SK-N-SH treated with all-trans-retinoic acid at 6 μM for 48 hours (cell line): Measurements from ENCODE around the gene COL4A2.
A peak's percentile ranks its signal among the peaks of the same experiment; 100 is the strongest.

Experiments used
- ATAC-seq: fragments of 200-7000 bp; cut with Tn5 transposase; 3 replicates; pipeline ENCODE4 v1.9.1; 2020; ENCODE audit warnings: mild to moderate bottlenecking, moderate library complexity
- ARNTL ChIP-seq: fragments of 450-650 bp; formaldehyde crosslinking; IDR thresholded peaks from 2 replicates; pipeline ENCODE4 v1.5.0; 2020; ENCODE audit warnings: low read depth, mild to moderate bottlenecking, moderate library complexity, borderline replicate concordance
- BACH2 ChIP-seq: fragments of 250-450 bp; sonication (Bioruptor Pico); IDR thresholded peaks from 2 replicates; pipeline ENCODE4 v1.9.0; 2021; ENCODE audit warnings: mild to moderate bottlenecking, borderline replicate concordance
- CREB5 ChIP-seq: fragments of 250-450 bp; sonication (Bioruptor Pico); IDR thresholded peaks from 2 replicates; pipeline ENCODE4 v1.5.1; 2020; ENCODE audit warnings: low read depth, mild to moderate bottlenecking, moderate library complexity
- CSDC2 ChIP-seq: fragments of 250-450 bp; sonication (Bioruptor Pico); IDR thresholded peaks from 2 replicates; pipeline ENCODE4 v1.5.0; 2020; ENCODE audit warnings: mild to moderate bottlenecking, moderate library complexity
- CSRNP3 ChIP-seq: fragments of 250-450 bp; sonication (Bioruptor Pico); IDR thresholded peaks from 2 replicates; pipeline ENCODE4 v1.5.1; 2021; ENCODE audit warnings: mild to moderate bottlenecking, moderate library complexity
- ESRRG ChIP-seq: fragments of 250-450 bp; sonication (Bioruptor Pico); IDR thresholded peaks from 2 replicates; pipeline ENCODE4 v1.6.1; 2021; ENCODE audit warnings: mild to moderate bottlenecking
- GLIS3 ChIP-seq: fragments of 250-450 bp; sonication (Bioruptor Pico); IDR thresholded peaks from 2 replicates; pipeline ENCODE4 v1.5.0; 2020; ENCODE audit warnings: mild to moderate bottlenecking, moderate library complexity
- ISL1 ChIP-seq: fragments of 250-450 bp; sonication (Bioruptor Pico); IDR thresholded peaks from 2 replicates; pipeline ENCODE4 v2.1.2; 2022; ENCODE audit warnings: mild to moderate bottlenecking, moderate library complexity
- OSR1 ChIP-seq: fragments of 250-450 bp; sonication (Bioruptor Pico); IDR thresholded peaks from 2 replicates; pipeline ENCODE4 v1.8.0; 2022; ENCODE audit warnings: moderate library complexity, mild to moderate bottlenecking, inconsistent platforms
- PATZ1 ChIP-seq: fragments of 250-450 bp; sonication (Bioruptor Pico); IDR thresholded peaks from 2 replicates; pipeline ENCODE4 v1.8.0; 2020; ENCODE audit warnings: mild to moderate bottlenecking, moderate library complexity, borderline replicate concordance
- PPARA ChIP-seq: fragments of 250-450 bp; sonication (Bioruptor Pico); IDR thresholded peaks from 2 replicates; pipeline ENCODE4 v1.5.0; 2020; ENCODE audit warnings: mild to moderate bottlenecking, borderline replicate concordance
- RARB ChIP-seq: fragments of 250-450 bp; sonication (Bioruptor Pico); IDR thresholded peaks from 2 replicates; pipeline ENCODE4 v1.8.0; 2021; ENCODE audit warnings: mild to moderate bottlenecking, moderate library complexity
- SNAI2 ChIP-seq: fragments of 250-450 bp; sonication (Bioruptor Pico); IDR thresholded peaks from 2 replicates; pipeline ENCODE4 v1.5.0; 2020; ENCODE audit warnings: mild to moderate bottlenecking, moderate library complexity
- TCF4 ChIP-seq: fragments of 250-450 bp; sonication (Bioruptor Pico); IDR thresholded peaks from 2 replicates; pipeline ENCODE4 v1.8.0; 2021; ENCODE audit warnings: mild to moderate bottlenecking, moderate library complexity, borderline replicate concordance
- TOX ChIP-seq: fragments of 250-450 bp; sonication (Bioruptor Pico); IDR thresholded peaks from 2 replicates; pipeline ENCODE4 v1.8.0; 2021; ENCODE audit warnings: mild to moderate bottlenecking, moderate library complexity, borderline replicate concordance
- TSHZ2 ChIP-seq: fragments of 250-450 bp; sonication (Bioruptor Pico); IDR thresholded peaks from 2 replicates; pipeline ENCODE4 v1.5.0; 2020; ENCODE audit warnings: mild to moderate bottlenecking, moderate library complexity
- ZFP3 ChIP-seq: fragments of 250-450 bp; sonication (Bioruptor Pico); IDR thresholded peaks from 2 replicates; pipeline ENCODE4 v1.5.0; 2020; ENCODE audit warnings: mild to moderate bottlenecking, moderate library complexity
- ZFP30 ChIP-seq: fragments of 450-650 bp; formaldehyde crosslinking; IDR thresholded peaks from 2 replicates; pipeline ENCODE4 v1.5.0; 2022; ENCODE audit warnings: mild to moderate bottlenecking, moderate library complexity
- ZNF565 ChIP-seq: fragments of 450-650 bp; formaldehyde crosslinking; conservative IDR thresholded peaks from 2 replicates; pipeline ENCODE4 v1.5.0; 2020; ENCODE audit warnings: low read depth, mild to moderate bottlenecking, moderate library complexity
- ZNF70 ChIP-seq: fragments of 450-650 bp; formaldehyde crosslinking; IDR thresholded peaks from 2 replicates; pipeline ENCODE4 v1.5.0; 2020; ENCODE audit warnings: mild to moderate bottlenecking, moderate library complexity
- ZNF8 ChIP-seq: fragments of 450-650 bp; formaldehyde crosslinking; IDR thresholded peaks from 2 replicates; pipeline ENCODE4 v1.5.0; 2020; ENCODE audit warnings: mild to moderate bottlenecking, moderate library complexity

COL4A2 gene

GRCh38 chr13:110430391-110431336 is 123.6 kb downstream of the COL4A2 start:
- no peak for ATAC-seq
- TF ChIP-seq RARB (CRISPR knock-in tag): no peak
- no peak for TF ChIP-seq ZNF565 (CRISPR knock-in tag)
- TF ChIP-seq TSHZ2 (CRISPR knock-in tag): no peak
- no peak for TF ChIP-seq BACH2 (CRISPR knock-in tag)
- no peak for TF ChIP-seq PPARA (CRISPR knock-in tag)
- TF ChIP-seq TOX: no peak
- no peak for TF ChIP-seq ZFP30 (CRISPR knock-in tag)
- no peak for TF ChIP-seq CREB5 (CRISPR knock-in tag)
- no peak for TF ChIP-seq PATZ1

- ATAC-seq: peak; percentile 21; the same call in 1 of the 3 replicates
- no peak for TF ChIP-seq ZNF565 (CRISPR knock-in tag)
Observed at GRCh38 chr13:110431425-110432294, 124.6 kb downstream of the COL4A2 start.

- ATAC-seq: peak; percentile 51; the same call in 1 of the 3 replicates
- TF ChIP-seq ZNF70 (CRISPR knock-in tag) (no peak), ZFP30 (CRISPR knock-in tag) (no peak), GLIS3 (peak; percentile 46; the same call in 1 of the 2 replicates), PPARA (CRISPR knock-in tag) (no peak), ZFP3 (CRISPR knock-in tag) (no peak), ISL1 (CRISPR knock-in tag) (no peak), TSHZ2 (CRISPR knock-in tag) (peak; percentile 64; the same call in 1 of the 2 replicates), ESRRG (CRISPR knock-in tag) (no peak), ZNF8 (CRISPR knock-in tag) (no peak), SNAI2 (CRISPR knock-in tag) (no peak), RARB (CRISPR knock-in tag) (no peak), TCF4 (peak; percentile 62; the same call in 1 of the 2 replicates), ZNF565 (CRISPR knock-in tag) (no peak), CSRNP3 (CRISPR knock-in tag) (peak; percentile 43; the same call in 1 of the 2 replicates), ARNTL (CRISPR knock-in tag) (no peak), CREB5 (CRISPR knock-in tag) (no peak), CSDC2 (CRISPR knock-in tag) (no peak), OSR1 (no peak), TOX (no peak)
Observed at GRCh38 chr13:110432522-110432921, 125.4 kb downstream of the COL4A2 start.
